Suprapubic skin (tissue), 4 donors: ENCODE data around the gene HTR3C. TPM values are rescaled to one million over a fixed set of nuclear protein-coding genes. Genes with fewer than 3 reads are reported as not detected.

ENCODE experiments used
- DNase-seq, 2 donors: peaks; one replicate each; pipeline ENCODE4 v3.0.0-alpha.2; 2019; ENCODE audit warnings: low spot score in 2 of 2
- H3K27ac ChIP-seq: fragments of 200-600 bp; sonication (generic); one replicate; pipeline ENCODE4 v1.5.1; 2019
- H3K27me3 ChIP-seq: fragments of 200-600 bp; sonication (generic); one replicate; pipeline ENCODE4 v1.5.1; 2019
- H3K36me3 ChIP-seq: fragments of 200-600 bp; sonication (generic); one replicate; pipeline ENCODE4 v1.5.1; 2019
- H3K4me1 ChIP-seq: fragments of 200-600 bp; sonication (generic); one replicate; pipeline ENCODE4 v1.5.1; 2019
- H3K4me3 ChIP-seq: fragments of 200-600 bp; sonication (generic); one replicate; pipeline ENCODE4 v1.5.1; 2019; ENCODE audit warnings: mild to moderate bottlenecking
- H3K9me3 ChIP-seq: fragments of 200-600 bp; sonication (generic); one replicate; pipeline ENCODE4 v1.5.1; 2019
- EP300 ChIP-seq: sonication (generic); formaldehyde crosslinking; IDR thresholded peaks from one replicate; pipeline ENCODE4 v1.6.1; 2017; ENCODE audit warnings: antibody characterized with exemption
- POLR2A ChIP-seq, 2 donors: fragments of 450-650 bp; IDR thresholded peaks; one replicate each; pipeline ENCODE4 v1.6.1; 2017; ENCODE audit warnings: antibody characterized with exemption in 2 of 2, mild to moderate bottlenecking in 2 of 2, moderate library complexity in 2 of 2
- POLR2AphosphoS5 ChIP-seq, 3 donors: sonication (generic); formaldehyde crosslinking; IDR thresholded peaks; one replicate each; pipeline ENCODE4 v1.6.1; 2017; ENCODE audit warnings: antibody characterized with exemption in 3 of 3
- WGBS: methylation state at CpG from one replicate; pipeline ENCODE4 v1.1.5; 2018; 5-methylcytosine and 5-hydroxymethylcytosine counted together
- total RNA-seq, 4 donors: library from RNA; depleted of rRNA; stranded (reverse); fragments of >200 nt; gene quantifications; one replicate each; pipeline ENCODE4 v1.1.0, GENCODE V29; 2016
- TF ChIP-seq, protein P1 (sequence below), 2 donors: fragments of 200-600 bp in 1 of 2; fragments of 450-650 bp in 1 of 2; sonication (generic) in 1 of 2; IDR thresholded peaks; one replicate each; pipeline ENCODE4 v1.5.1; 2016 to 2019; ENCODE audit warnings: antibody characterized with exemption in 2 of 2, mild to moderate bottlenecking in 1 of 2, moderate library complexity in 1 of 2

Gene HTR3C
- total RNA-seq, 4 donors from 2014 or later, result not detected

DNA sequence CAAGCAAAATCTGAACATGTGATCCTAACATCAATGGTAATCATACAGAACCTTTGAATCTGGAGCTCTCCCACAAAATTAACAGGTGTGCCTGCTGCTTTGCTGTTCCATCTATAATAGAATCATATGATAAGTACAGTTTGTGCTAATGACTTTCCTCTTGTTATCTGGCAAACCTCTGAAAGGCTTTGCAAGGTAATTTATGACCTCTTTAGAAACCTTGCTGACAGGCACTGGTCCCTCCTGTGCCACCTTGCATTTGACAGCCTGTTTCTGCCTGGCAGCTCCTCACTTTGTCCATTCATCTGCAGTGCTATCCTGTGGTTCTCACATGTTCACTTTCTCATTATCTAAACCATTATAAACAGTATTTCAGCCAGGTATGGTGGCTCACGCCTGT lies 10.2 kb upstream of the HTR3C start:
- H3K27ac ChIP-seq, result no peak overlapping the region
- no peaks in the 10 kb centered on the region for H3K36me3 ChIP-seq
- DNase-seq, result no peak
- H3K4me3 ChIP-seq, result no peak overlapping the region
- TF ChIP-seq POLR2A (IDR thresholded peaks at IDR 0.05) (no peak), POLR2AphosphoS5 (IDR thresholded peaks at IDR 0.05) (no peak)
- TF ChIP-seq, protein P1, sequence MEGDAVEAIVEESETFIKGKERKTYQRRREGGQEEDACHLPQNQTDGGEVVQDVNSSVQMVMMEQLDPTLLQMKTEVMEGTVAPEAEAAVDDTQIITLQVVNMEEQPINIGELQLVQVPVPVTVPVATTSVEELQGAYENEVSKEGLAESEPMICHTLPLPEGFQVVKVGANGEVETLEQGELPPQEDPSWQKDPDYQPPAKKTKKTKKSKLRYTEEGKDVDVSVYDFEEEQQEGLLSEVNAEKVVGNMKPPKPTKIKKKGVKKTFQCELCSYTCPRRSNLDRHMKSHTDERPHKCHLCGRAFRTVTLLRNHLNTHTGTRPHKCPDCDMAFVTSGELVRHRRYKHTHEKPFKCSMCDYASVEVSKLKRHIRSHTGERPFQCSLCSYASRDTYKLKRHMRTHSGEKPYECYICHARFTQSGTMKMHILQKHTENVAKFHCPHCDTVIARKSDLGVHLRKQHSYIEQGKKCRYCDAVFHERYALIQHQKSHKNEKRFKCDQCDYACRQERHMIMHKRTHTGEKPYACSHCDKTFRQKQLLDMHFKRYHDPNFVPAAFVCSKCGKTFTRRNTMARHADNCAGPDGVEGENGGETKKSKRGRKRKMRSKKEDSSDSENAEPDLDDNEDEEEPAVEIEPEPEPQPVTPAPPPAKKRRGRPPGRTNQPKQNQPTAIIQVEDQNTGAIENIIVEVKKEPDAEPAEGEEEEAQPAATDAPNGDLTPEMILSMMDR (IDR thresholded peaks at IDR 0.05), result no peak
- no peaks in the 10 kb centered on the region for H3K4me1 ChIP-seq
- no peaks in the 10 kb centered on the region for H3K9me3 ChIP-seq
- H3K27me3 ChIP-seq, result no peaks in the 10 kb centered on the region
- 91% methylated on average over 1 of the region's 1 CpG for WGBS

DNA sequence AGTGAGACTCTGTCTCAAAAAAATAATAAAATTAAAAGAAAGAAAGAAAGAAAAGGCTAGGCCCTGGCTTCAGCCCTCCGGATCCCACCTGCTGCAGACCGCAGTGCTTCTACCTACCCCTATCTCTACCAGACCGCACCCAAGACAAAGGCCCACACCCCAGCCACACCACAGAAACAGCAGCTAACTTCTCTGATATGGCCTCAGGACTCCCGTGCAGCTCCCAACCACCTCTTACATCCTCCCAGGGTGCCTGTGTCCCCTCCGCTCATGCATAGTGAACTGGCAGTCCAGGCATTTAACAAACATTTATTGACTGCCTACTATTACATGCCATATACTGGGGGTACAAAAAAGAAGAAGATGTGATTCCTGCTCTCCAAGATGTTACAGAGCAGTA lies 6.9 kb upstream of the HTR3C start:
- H3K4me1 ChIP-seq, result no peaks in the 10 kb centered on the region
- DNase-seq, result no peak
- no peak for TF ChIP-seq POLR2A (IDR thresholded peaks at IDR 0.05)
- TF ChIP-seq POLR2AphosphoS5 (IDR thresholded peaks at IDR 0.05), result no peak
- TF ChIP-seq, protein P1 (IDR thresholded peaks at IDR 0.05), result no peak
- no peak for TF ChIP-seq EP300
- no peaks in the 10 kb centered on the region for H3K27me3 ChIP-seq
- WGBS, result 94% methylated on average over 5 of the region's 5 CpGs
- no peaks in the 10 kb centered on the region for H3K36me3 ChIP-seq
- H3K27ac ChIP-seq, result no peak overlapping the region
- no peaks in the 10 kb centered on the region for H3K9me3 ChIP-seq
- H3K4me3 ChIP-seq, result no peak overlapping the region

DNA sequence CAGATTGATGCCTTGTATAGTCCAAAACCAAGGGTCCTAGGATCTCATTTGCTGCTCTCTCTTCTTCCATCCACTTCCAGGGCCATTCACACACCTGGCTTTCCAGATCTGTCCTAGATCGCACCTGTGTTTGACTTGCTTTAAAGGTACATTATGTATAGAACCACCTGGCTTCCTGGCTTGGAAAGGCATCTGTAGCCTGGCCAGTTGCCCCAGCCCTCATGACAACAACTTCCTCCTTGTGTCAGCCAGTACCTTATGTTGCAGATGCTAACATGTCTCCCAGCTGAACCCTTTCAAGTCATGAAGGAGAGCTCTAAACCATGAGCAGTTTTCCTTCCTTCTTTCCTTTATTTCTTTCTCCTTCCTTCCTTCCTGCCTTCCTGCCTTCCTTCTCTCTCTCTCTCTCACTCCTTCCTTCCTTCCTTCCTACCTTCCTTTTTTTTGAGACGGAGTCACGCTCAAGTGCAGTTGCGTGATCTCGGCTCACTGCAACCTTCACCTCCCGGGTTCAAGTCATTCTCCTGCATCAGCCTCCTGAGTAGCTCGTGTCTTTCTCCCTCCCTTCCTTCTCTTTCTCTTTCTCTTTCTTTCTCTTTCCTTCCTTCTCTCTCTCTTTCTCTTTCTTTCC lies 2.5 kb upstream of the HTR3C start:
- Histone ChIP-seq H3K4me3 (no peak overlapping the region), H3K9me3 (no peaks in the 10 kb centered on the region), H3K27me3 (no peaks in the 10 kb centered on the region), H3K27ac (no peak overlapping the region), H3K36me3 (no peaks in the 10 kb centered on the region), H3K4me1 (no peaks in the 10 kb centered on the region)
- no peak for DNase-seq
- TF ChIP-seq, protein P1 (IDR thresholded peaks at IDR 0.05), result no peak
- no peak for TF ChIP-seq POLR2A (IDR thresholded peaks at IDR 0.05)
- WGBS, result 85% methylated on average over 7 of the region's 7 CpGs

DNA sequence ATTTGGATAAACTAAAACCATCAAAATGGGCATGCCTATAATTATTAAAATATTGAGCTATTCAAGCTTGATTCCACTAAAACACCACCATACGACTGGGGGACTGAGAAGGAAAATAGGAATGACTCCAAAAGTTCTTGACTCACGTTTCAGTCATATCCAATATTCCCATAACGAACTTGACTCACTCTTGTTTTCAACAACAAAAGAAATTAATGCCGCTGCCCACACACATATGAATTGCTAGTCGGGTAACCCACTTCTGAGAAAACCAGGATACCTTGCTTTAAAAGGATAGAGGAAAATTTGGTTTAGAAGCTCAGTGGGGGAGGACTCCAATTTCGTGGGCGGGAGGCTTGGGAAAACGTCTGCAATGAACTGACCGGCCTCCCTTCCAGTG lies 5.2 kb downstream of the HTR3C start:
- no peaks in the 10 kb centered on the region for H3K27me3 ChIP-seq
- H3K27ac ChIP-seq, result no peak overlapping the region
- no peak overlapping the region for H3K4me3 ChIP-seq
- TF ChIP-seq, protein P1 (IDR thresholded peaks at IDR 0.05), result no peak
- TF ChIP-seq POLR2AphosphoS5 (IDR thresholded peaks at IDR 0.05), result no peak
- TF ChIP-seq POLR2A (IDR thresholded peaks at IDR 0.05), result no peak
- no peak for TF ChIP-seq EP300
- H3K4me1 ChIP-seq, result no peaks in the 10 kb centered on the region
- 47% methylated on average over 9 of the region's 9 CpGs for WGBS
- H3K36me3 ChIP-seq, result no peaks in the 10 kb centered on the region
- no peak for DNase-seq
- no peaks in the 10 kb centered on the region for H3K9me3 ChIP-seq

DNA sequence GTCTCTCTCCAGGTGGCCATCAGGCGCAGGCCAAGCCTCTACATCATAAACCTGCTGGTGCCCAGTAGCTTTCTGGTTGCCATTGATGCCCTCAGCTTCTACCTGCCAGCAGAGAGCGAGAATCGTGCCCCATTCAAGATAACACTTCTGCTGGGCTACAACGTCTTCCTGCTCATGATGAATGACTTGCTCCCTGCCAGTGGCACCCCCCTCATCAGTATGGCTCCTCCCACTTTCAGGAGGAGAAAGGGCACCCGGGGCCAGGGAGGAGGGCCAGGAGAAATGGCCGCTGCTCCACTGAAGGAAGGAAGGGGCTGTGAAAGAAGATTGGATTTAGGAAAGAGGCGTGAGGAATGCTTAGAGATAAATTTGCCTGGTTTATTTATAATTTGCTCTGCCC lies 6.6 kb downstream of the HTR3C start:
- no peak for DNase-seq
- Histone ChIP-seq H3K9me3 (no peaks in the 10 kb centered on the region), H3K27ac (no peak overlapping the region), H3K27me3 (no peaks in the 10 kb centered on the region), H3K36me3 (no peaks in the 10 kb centered on the region), H3K4me3 (no peak overlapping the region), H3K4me1 (no peaks in the 10 kb centered on the region)
- WGBS, result 57% methylated on average over 7 of the region's 7 CpGs
- TF ChIP-seq, protein P1 (IDR thresholded peaks at IDR 0.05), result no peak
- TF ChIP-seq POLR2A (IDR thresholded peaks at IDR 0.05), result no peak
- TF ChIP-seq POLR2AphosphoS5 (IDR thresholded peaks at IDR 0.05), result no peak
- no peak for TF ChIP-seq EP300
